ENCODE results near the gene PTPRB. TPM values are rescaled to one million over a fixed set of nuclear protein-coding genes. Genes with fewer than 3 reads are reported as not detected.

The PTPRB gene
- total and polyA plus RNA-seq, 3 donors from 2014 or later = 5.3 to 10.9 (median 7.2) TPM

DNA sequence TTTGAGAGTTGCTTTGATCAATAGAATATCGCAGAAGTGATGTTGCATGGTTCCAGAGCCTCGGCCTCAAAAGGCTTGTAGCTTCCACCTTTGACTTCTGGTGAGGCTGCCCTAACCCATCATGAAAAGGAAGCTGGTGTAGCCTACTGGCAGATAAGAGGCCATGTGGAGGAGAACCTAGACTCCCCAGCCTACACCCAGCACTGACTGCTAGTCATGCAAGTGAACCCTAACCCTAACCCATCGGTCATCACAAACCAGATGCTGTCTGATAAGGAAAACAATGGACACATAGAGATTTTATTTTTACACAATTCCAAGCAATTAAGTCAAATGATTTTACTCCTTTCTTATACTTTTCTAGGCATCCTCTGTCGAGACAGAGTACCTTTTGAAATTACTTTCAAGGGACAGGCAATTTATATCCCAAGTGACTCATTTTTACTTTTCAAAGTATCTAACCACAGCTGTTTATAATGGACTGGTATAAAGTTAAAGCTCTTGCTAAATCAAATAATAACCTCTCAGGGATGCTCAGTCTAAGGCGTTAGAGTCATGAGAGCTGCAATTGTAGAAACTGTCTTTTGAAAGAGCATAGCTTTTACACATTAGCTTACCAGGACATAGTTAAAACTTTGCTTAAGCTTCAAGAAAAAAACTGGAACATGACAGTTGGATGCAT, 17.6 kb downstream of the PTPRB start:
- H3K4me1 ChIP-seq = no peaks in the 10 kb centered on the region
- H3K36me3 ChIP-seq (ENCODE audit: low read depth, missing control alignments) = no peaks in the 10 kb centered on the region
- H3K4me3 ChIP-seq = no peak overlapping the region
- WGBS, 2 donors = 83 to 85% methylated on average over 4 to 5 of the region's 5 CpGs
- DNase-seq = no peak
- TF ChIP-seq, protein P1, sequence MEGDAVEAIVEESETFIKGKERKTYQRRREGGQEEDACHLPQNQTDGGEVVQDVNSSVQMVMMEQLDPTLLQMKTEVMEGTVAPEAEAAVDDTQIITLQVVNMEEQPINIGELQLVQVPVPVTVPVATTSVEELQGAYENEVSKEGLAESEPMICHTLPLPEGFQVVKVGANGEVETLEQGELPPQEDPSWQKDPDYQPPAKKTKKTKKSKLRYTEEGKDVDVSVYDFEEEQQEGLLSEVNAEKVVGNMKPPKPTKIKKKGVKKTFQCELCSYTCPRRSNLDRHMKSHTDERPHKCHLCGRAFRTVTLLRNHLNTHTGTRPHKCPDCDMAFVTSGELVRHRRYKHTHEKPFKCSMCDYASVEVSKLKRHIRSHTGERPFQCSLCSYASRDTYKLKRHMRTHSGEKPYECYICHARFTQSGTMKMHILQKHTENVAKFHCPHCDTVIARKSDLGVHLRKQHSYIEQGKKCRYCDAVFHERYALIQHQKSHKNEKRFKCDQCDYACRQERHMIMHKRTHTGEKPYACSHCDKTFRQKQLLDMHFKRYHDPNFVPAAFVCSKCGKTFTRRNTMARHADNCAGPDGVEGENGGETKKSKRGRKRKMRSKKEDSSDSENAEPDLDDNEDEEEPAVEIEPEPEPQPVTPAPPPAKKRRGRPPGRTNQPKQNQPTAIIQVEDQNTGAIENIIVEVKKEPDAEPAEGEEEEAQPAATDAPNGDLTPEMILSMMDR (IDR thresholded peaks at IDR 0.05) = no peak
- TF ChIP-seq POLR2A (IDR thresholded peaks at IDR 0.05) = no peak
- H3K27me3 ChIP-seq = no peaks in the 10 kb centered on the region
- no peak overlapping the region for H3K27ac ChIP-seq
- H3K9me3 ChIP-seq = no peaks in the 10 kb centered on the region
- intact Hi-C loops (cut with DNase I; ENCODE audit: low total_unique reads) = no loop called here

DNA sequence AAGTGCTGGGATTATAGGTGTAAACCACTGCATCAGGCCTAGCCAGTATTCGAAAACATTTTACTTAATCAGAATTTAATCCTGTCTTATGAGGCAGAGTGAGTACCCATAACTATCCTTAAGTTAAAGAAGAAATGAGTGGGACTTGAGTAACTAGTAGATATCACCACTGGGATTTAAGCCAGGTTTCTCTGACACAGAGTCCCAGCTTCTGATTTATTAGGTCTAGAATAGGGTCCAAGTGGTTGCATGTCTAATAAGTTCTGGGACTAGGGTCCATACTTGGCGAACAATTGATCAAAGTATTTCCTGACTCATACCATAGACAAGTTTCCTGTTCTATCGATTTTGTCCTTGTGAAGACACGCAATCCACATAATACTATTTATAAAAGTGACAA, 18.9 kb downstream of the PTPRB start:
- Histone ChIP-seq H3K36me3 (ENCODE audit: low read depth, missing control alignments) (no peaks in the 10 kb centered on the region), H3K4me3 (no peak overlapping the region), H3K4me1 (no peaks in the 10 kb centered on the region), H3K9me3 (no peaks in the 10 kb centered on the region), H3K27me3 (no peaks in the 10 kb centered on the region), H3K27ac (no peak overlapping the region)
- intact Hi-C loops (cut with DNase I; ENCODE audit: low total_unique reads) = no loop called here
- DNase-seq = no peak
- 90 to 94% methylated on average over 4 of the region's 4 CpGs for whole genome bisulfite sequencing, 2 donors
- no peak for TF ChIP-seq POLR2A (IDR thresholded peaks at IDR 0.05)
- TF ChIP-seq, protein P1 (IDR thresholded peaks at IDR 0.05) = no peak

DNA sequence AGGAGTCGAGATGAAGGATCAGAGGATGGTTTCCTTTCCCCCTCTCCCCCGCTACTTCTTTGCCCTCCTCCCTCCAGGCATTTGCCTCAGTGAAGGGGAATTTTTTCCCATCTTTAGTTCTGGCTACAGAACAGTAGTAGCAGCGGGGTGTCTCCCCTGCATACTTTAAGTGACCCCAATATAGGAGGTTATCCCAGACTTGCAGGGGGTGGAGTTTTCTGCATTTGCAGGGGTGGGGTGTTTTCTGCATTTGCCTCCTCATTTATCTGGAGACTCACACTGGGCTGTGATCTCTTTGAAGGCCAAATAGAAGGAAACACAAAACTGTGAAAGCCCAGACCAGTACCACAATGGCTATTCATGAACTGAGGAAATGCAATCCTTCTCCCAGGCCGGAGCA, 19.8 kb downstream of the PTPRB start:
- no peak overlapping the region for H3K27ac ChIP-seq
- 54 to 68% methylated on average over 4 of the region's 4 CpGs for WGBS, 2 donors
- H3K4me3 ChIP-seq = no peak overlapping the region
- TF ChIP-seq, protein P1 (IDR thresholded peaks at IDR 0.05) = no peak
- no peaks in the 10 kb centered on the region for H3K9me3 ChIP-seq
- H3K27me3 ChIP-seq = no peaks in the 10 kb centered on the region
- H3K4me1 ChIP-seq = no peaks in the 10 kb centered on the region
- no peak for DNase-seq
- no peaks in the 10 kb centered on the region for H3K36me3 ChIP-seq (ENCODE audit: low read depth, missing control alignments)
- intact Hi-C loops (cut with DNase I; ENCODE audit: low total_unique reads) = no loop called here

DNA sequence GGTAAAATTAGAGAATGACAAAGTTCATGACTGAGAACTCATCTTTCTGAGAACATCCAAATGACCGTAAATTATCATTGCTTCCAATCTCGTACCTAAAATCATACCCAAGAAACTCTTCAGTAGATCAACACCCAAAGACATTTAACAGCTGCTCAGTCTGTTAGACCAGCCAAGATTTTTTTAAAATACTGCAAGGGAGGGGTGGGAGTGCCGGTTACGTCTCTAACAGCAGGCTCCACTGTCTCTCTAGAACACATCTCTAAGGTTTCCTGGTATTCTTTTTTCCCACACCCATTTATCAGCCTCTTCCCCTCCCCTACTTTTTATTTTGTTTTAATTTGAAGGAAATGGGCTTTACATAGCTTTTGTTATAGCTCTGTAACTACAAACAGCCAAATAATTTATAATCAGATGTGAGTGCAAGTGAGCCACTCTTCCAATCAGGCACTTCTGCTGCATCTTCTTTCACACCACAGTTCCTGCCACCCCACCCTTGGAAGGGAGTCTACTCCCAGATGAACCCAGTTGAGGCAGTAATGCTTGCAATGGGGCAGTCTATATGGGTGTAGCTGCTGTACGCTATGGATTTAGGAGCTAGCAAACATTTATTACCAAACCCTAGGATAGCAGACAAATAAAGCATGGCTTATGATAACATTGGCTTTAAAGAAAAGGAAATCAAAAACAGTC, 21.9 kb downstream of the PTPRB start:
- Histone ChIP-seq H3K9me3 (no peaks in the 10 kb centered on the region), H3K36me3 (ENCODE audit: low read depth, missing control alignments) (no peaks in the 10 kb centered on the region), H3K4me3 (no peak overlapping the region), H3K27ac (no peak overlapping the region), H3K27me3 (no peaks in the 10 kb centered on the region), H3K4me1 (no peaks in the 10 kb centered on the region)
- TF ChIP-seq, protein P1 (IDR thresholded peaks at IDR 0.05) = no peak
- TF ChIP-seq POLR2A (IDR thresholded peaks at IDR 0.05) = no peak
- WGBS, 2 donors = 60 to 67% methylated on average over 5 of the region's 5 CpGs
- DNase-seq = no peak
- intact Hi-C loops (cut with DNase I; ENCODE audit: low total_unique reads) = no loop called here

Data from testis (tissue), 3 donors.